Measurements from ENCODE around the gene ARPC3. TPM values are rescaled to one million over a fixed set of nuclear protein-coding genes. Genes with fewer than 3 reads are reported as not detected.
"Not testable (repeated sequence)": the region's sequence is repeated elsewhere in the genome, so short reads cannot be mapped to it uniquely, and the experiment has no call there.

Gene ARPC3
- 1,000 to 10,000 TPM in 2 of 3 donors, 100 to 1,000 TPM in 1; 882 to 1,121 (median 1,023) TPM for polyA plus RNA-seq

DNA sequence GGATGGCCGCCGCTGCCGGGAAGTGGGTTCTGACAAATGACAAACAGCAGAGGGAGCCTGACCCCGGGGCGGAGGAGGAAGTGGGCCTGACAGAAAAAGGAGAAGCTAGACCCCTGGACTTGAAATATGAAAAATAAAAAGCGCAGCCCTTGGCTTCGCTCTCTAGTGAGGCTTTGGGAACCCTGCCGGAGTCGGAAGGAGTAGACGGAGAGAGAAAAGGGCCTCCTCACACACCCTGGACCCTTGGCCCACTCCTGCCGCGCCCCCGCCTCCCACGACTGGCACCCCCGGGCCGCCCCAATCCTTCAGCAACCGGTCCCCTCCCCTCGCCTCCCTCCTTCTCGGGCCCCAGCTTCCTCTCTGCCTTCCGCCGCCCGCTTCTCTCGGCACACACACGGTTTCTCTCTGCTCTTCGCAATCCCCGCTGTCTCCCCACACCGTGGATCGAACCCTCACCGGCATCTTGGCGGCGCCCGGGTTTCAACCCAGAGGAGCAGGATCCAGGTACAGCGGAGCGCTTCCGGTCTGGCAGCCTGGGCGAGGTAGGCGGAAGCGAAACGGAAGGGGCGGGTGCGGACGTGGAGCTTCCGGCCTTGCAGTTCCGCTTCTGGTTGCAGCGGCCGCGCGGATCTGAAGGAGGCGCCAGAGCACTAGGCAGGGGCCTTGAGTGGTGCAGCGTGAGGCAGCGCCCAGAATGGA lies at the start of gene ARPC3:
Gene ARPC3 (minus strand): TSS at position 539 of the 699 bp plus-strand sequence. CDS start 77 bp downstream, at position 462.
- peaks cover 0 to 21% (median 8%) of the 10 kb centered on the region in 3 donors for H3K27me3 Mint-ChIP-seq (ENCODE audit: low read depth in 3 of 3)
- H3K9me3 Mint-ChIP-seq: no peaks in the 10 kb centered on the region
- H3K4me1 Mint-ChIP-seq: peaks cover 45 to 57% of the 10 kb centered on the region in 2 donors
- H3K4me3 Mint-ChIP-seq: peak within 1 kb of the TSS; percentile 98 to 100 (median 99)
- peak; percentile 89 to 92 (median 92) for DNase-seq
- peaks cover 11 to 23% (median 12%) of the 10 kb centered on the region in 3 donors for H3K36me3 Mint-ChIP-seq
- H3K27ac Mint-ChIP-seq: peak within 1 kb of the TSS; percentile 95 to 100 (median 99)

DNA sequence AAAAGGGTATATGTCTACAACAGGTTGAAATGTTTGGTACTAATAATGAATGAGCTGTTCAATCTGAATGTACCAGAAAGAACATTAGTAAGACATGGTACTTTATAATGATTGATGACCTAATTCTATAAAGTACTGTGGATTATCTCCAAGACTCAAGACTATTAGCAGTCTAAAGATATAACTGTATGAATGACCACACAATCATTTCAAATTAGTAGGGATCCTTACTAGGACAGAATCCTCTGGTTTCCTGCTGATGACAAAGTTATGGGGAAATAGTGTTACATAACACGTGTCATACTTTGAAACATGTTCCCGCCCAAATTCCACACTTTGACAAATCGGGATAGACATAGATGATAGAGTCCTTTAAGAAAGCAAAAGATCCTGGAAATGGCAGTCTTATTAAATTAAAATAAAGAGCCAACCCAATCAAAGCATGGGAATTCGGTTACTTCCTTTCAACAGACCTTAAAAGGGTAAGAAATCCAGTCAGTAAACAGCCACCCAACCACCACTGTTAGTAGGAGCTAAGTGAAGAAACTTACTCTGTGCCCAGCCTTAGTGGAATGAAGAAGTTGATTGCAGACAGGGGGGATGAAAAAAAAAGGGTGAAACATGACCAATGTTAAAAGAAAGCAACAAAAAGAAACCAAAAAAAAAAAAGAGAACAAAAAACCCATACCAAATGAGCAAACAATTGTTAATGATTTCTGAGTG lies 49.0 kb upstream of the ARPC3 start:
- peak overlapping the region; percentile 28 to 66 (median 50) for H3K4me3 Mint-ChIP-seq
- no peaks in the 10 kb centered on the region for H3K9me3 Mint-ChIP-seq
- H3K27me3 Mint-ChIP-seq (ENCODE audit: low read depth in 3 of 3): peaks cover 13 to 14% (median 14%) of the 10 kb centered on the region in 3 donors
- H3K4me1 Mint-ChIP-seq: peaks cover 36 to 45% of the 10 kb centered on the region in 2 donors
- peak overlapping the region in 5 of 6 donors; percentile 61 to 79 (median 71) for H3K27ac Mint-ChIP-seq
- H3K36me3 Mint-ChIP-seq: peaks cover 0 to 11% (median 11%) of the 10 kb centered on the region in 3 donors
- DNase-seq: no peak

DNA sequence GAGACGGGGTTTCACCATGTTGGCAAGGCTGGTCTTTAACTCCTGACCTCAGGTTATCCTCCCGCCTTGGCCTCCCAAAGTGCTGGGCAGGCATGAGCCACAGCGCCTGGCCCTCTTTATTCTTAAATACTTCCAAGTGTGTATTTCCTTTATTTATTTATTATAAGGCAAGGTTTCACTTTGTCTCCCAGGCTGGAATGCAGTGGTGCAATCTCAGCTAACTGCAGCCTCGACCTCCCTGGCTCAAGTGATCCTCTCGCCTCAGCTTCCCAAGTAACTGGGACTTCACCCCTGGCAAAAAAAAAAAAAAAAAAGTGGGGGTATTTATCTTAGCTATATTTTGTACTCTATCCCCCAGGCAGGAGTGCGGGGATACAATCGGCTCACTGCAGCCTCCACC lies 25.3 kb upstream of the ARPC3 start:
- H3K36me3 Mint-ChIP-seq: no peaks in the 10 kb centered on the region
- H3K27ac Mint-ChIP-seq: no peak overlapping the region
- no peak for DNase-seq
- H3K4me1 Mint-ChIP-seq: peaks cover 0 to 4% of the 10 kb centered on the region in 2 donors
- H3K4me3 Mint-ChIP-seq: no peak overlapping the region
- H3K27me3 Mint-ChIP-seq (ENCODE audit: low read depth in 3 of 3): no peaks in the 10 kb centered on the region
- H3K9me3 Mint-ChIP-seq: no peaks in the 10 kb centered on the region

DNA sequence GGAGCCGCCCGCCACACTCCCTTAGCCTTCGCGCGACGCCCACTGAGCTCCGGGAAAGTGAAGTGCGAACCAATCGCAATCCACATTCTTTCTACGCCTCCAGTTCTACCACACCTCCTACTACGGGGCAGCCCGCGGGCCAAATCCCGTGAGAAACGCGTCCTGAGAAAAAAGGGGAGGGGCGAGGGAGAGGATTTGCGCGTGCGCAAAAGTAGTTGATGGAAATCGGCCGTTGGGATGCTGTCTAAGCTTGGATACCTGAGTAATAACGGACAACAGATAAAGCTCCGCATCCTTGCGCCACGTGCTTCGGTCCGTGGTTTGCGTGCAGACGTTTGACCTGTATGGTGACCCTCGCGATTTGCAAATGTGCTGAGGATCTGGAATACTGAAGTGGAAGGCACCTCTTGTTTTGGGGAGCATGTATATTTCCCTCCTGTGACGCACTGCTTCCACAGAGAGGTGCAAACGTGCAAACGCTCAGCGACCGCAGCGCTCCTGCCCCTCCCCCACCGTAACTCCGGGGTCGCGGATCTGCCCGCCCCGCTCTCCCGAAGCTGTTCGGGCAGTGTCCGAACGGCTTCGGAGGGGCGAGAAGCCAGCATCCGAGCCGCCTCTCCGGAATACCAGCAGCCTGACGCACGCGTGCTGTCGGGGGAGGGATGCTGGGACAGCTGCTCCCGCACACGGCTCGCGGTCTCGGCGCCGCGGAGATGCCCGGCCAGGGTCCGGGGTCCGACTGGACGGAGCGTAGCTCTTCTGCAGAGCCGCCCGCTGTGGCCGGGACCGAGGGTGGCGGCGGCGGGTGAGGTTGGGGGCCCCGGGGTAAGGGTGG lies 18.3 kb upstream of the ARPC3 start, which contains the start of the genes FAM216A and GPN3:
Gene FAM216A (plus strand): TSS at position 632 of the 835 bp plus-strand sequence. CDS start 31 bp downstream, at position 663.
Gene GPN3 (minus strand): TSS at position 44 of the 835 bp plus-strand sequence. CDS start 54 bp downstream, outside the sequence.
- no peaks in the 10 kb centered on the region for H3K9me3 Mint-ChIP-seq
- peaks cover 3 to 4% (median 3%) of the 10 kb centered on the region in 3 donors for H3K36me3 Mint-ChIP-seq
- peaks cover 35 to 38% of the 10 kb centered on the region in 2 donors for H3K4me1 Mint-ChIP-seq
- peak within 1 kb of the TSS; percentile 90 to 95 (median 94) for H3K27ac Mint-ChIP-seq
- peak; percentile 95 to 97 (median 96) for DNase-seq
- peaks cover 9 to 16% (median 11%) of the 10 kb centered on the region in 3 donors for H3K27me3 Mint-ChIP-seq (ENCODE audit: low read depth in 3 of 3)
- peak within 1 kb of the TSS; percentile 93 to 100 (median 100) for H3K4me3 Mint-ChIP-seq

DNA sequence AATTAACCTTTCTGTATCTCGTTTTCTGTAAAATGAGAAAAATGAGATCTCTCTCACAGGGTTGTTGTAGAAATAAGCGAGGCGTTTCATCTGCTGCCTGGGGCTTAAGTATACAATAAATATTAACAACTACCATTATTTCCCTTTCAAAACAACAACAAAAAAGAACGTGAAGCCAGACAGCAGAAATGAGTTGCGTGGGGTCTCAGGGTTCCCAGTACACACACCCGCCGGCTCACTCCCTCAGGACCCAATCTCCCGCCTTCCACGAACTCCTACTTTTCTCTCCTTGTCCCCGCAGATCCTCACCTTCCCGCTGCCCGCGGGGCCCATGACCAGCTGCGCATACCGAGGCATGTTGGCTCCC lies 17.7 kb upstream of the ARPC3 start:
- H3K4me1 Mint-ChIP-seq: peaks cover 35 to 38% of the 10 kb centered on the region in 2 donors

DNA sequence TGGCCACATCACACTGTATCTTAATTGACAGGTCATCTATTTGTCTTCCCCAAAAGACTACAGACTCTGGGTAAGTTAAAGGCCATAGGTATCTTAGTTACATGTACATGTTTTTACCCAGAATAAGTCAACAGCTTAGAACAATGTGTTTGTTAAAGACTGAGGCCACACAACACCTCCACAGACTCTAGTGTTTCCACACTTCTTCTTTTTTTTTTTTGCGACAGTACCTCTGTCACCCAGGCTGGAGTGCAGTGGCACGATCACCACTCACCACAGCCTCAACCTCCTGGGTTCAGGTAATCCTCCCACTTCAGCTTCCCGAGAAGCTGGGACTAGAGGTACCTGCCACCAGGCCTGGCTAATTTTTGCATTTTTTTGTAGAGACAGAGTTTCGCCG lies 16.7 kb upstream of the ARPC3 start:
- no peak for DNase-seq
- peaks cover 3 to 7% (median 4%) of the 10 kb centered on the region in 3 donors for H3K36me3 Mint-ChIP-seq
- H3K27ac Mint-ChIP-seq: no peak overlapping the region
- H3K9me3 Mint-ChIP-seq: no peaks in the 10 kb centered on the region
- H3K4me3 Mint-ChIP-seq: peak overlapping the region; percentile 18 to 42 (median 23)
- H3K4me1 Mint-ChIP-seq: peaks cover 37 to 42% of the 10 kb centered on the region in 2 donors
- peaks cover 9 to 16% (median 11%) of the 10 kb centered on the region in 3 donors for H3K27me3 Mint-ChIP-seq (ENCODE audit: low read depth in 3 of 3)

More for the DNA sequence above, 17.7 kb upstream of the ARPC3 start:
- Mint-ChIP-seq H3K27ac (peak overlapping the region; percentile 87 to 95 (median 94)), H3K27me3 (ENCODE audit: low read depth in 3 of 3) (peaks cover 9 to 16% (median 11%) of the 10 kb centered on the region in 3 donors), H3K4me3 (peak overlapping the region; percentile 93 to 100 (median 100)), H3K36me3 (peaks cover 3 to 4% (median 3%) of the 10 kb centered on the region in 3 donors), H3K9me3 (no peaks in the 10 kb centered on the region)
- DNase-seq: no peak

DNA sequence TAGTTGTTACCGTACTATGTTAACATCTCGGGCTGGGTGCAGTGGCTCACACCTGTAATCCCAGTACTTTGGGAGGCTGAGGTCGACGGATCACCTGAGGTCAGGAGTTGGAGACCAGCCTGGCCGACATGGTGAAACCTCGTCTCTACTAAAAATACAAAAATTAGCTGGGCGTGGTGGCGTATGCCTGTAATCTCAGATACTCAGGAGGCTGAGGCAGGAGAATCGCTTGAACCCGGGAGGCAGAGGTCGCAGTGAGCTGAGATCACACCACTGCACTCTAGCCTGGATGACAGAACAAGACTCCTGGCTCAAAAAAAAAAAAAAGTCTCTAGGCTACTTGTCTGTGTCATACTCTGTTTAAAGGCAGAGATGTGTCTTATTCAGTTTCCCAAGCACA lies 15.6 kb upstream of the ARPC3 start:
- DNase-seq, H3K36me3 Mint-ChIP-seq, H3K4me3 Mint-ChIP-seq, H3K9me3 Mint-ChIP-seq, H3K27ac Mint-ChIP-seq: not testable (repeated sequence)
- Mint-ChIP-seq H3K4me1 (peaks cover 37 to 42% of the 10 kb centered on the region in 2 donors), H3K27me3 (ENCODE audit: low read depth in 3 of 3) (peaks cover 9 to 16% (median 11%) of the 10 kb centered on the region in 3 donors)

DNA sequence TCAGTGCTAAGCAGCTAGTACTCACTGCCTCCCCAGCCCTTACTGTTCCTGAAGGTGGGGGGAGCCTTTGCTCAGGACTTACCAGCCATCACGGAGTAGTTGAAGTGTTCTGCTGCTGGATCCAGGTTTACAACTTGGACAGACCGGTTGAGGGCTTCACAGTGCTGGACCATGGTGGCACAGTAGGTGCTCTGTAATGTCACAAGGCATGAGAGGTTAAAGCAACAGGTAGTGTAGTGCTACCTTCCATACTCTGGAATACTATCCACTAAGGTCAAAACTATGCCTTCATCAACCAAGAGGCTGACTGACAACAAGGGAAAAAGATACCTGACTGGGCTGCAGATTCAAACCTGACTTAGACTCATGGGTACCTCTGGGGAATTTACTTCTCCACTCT lies 14.9 kb upstream of the ARPC3 start:
- DNase-seq: no peak
- peaks cover 37 to 41% of the 10 kb centered on the region in 2 donors for H3K4me1 Mint-ChIP-seq
- no peak overlapping the region for H3K27ac Mint-ChIP-seq
- H3K4me3 Mint-ChIP-seq: no peak overlapping the region
- H3K36me3 Mint-ChIP-seq: peaks cover 6 to 7% (median 6%) of the 10 kb centered on the region in 3 donors
- H3K9me3 Mint-ChIP-seq: no peaks in the 10 kb centered on the region
- H3K27me3 Mint-ChIP-seq (ENCODE audit: low read depth in 3 of 3): peaks cover 9 to 16% (median 11%) of the 10 kb centered on the region in 3 donors

DNA sequence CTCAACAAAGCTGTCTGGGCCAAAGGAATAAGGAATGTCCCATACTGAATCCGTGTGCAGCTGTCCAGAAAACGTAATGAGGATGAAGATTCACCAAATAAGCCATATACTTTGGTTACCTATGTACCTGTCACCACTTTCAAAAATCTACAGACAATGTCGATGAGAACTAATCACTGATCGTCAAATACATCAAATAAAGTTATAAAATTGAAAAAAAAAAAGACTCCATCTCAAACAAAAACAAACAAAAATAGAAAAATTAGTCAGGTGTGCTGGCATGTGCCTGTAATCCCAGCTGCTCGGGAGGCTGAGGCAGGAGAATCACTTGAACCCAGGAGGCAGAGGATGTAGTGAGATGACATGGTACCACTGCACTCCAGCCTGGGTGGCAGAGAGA lies 11.1 kb upstream of the ARPC3 start:
- not testable (repeated sequence) for H3K9me3 Mint-ChIP-seq; H3K4me3 Mint-ChIP-seq; H3K27ac Mint-ChIP-seq; DNase-seq; H3K27me3 Mint-ChIP-seq (ENCODE audit: low read depth in 3 of 3)
- H3K4me1 Mint-ChIP-seq: peaks cover 8 to 11% of the 10 kb centered on the region in 2 donors
- H3K36me3 Mint-ChIP-seq: peaks cover 11 to 13% (median 12%) of the 10 kb centered on the region in 3 donors

DNA sequence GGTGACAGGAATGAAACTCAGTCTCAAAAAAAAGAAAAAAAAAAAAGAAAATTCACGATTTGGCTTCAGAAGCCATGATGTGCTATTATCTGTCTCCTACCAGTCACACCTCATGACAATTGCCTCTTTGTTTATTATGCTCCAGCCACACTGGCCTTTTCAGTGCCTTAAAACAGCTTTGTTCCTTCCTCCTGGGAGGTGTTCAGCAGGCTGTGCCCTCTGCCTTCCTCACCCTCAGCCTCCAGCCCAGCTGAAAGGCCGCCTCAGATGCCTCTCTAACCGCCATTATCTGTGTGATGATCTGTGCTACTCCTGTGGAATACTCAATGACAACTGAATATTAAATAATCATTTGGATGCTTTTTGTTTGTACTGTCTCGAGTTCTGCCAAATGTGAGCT lies 8.6 kb upstream of the ARPC3 start:
- Mint-ChIP-seq H3K4me1 (peaks cover 2 to 4% of the 10 kb centered on the region in 2 donors), H3K4me3 (no peak overlapping the region), H3K27me3 (ENCODE audit: low read depth in 3 of 3) (no peaks in the 10 kb centered on the region), H3K9me3 (no peaks in the 10 kb centered on the region), H3K36me3 (peaks cover 8 to 15% (median 11%) of the 10 kb centered on the region in 3 donors), H3K27ac (no peak overlapping the region)
- no peak for DNase-seq

DNA sequence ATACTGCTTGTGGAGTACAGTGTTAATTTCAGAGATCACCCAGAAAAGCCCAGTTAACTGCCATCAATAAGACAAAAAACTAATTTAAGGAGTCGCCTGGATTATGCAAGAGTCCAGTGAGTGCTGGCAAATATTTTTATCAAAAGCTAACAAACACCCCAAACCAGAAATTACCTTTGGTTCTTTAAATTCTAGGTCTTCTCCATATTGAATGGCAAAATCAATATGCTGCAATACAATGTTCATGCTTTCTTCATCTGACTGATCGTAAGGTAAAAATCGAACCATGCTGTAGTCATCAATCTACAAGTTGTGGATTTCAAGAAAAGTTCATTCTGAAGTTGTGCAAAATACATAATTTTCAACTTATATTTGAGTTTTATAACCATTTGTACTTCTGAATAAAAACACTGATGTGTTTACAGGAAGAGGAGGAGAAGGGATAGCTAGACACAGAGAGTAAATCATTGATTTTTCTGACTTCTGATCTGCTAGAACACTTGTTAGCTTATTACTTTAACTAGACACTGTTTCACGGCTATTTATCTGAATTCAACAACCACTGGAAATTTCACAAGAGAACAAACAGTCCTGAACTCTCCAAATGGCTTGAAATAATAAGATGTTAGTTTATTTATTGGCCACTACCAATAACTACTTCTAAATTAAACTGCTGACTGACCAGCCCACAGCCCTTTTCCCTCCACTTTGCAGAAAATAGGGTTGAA lies 3.6 kb upstream of the ARPC3 start:
- Mint-ChIP-seq H3K36me3 (peaks cover under 1 to 14% (median 12%) of the 10 kb centered on the region in 3 donors), H3K4me3 (no peak overlapping the region), H3K4me1 (peaks cover 20 to 27% of the 10 kb centered on the region in 2 donors), H3K27ac (no peak overlapping the region), H3K27me3 (ENCODE audit: low read depth in 3 of 3) (peaks cover 0 to 21% (median 8%) of the 10 kb centered on the region in 3 donors), H3K9me3 (no peaks in the 10 kb centered on the region)
- DNase-seq: no peak

DNA sequence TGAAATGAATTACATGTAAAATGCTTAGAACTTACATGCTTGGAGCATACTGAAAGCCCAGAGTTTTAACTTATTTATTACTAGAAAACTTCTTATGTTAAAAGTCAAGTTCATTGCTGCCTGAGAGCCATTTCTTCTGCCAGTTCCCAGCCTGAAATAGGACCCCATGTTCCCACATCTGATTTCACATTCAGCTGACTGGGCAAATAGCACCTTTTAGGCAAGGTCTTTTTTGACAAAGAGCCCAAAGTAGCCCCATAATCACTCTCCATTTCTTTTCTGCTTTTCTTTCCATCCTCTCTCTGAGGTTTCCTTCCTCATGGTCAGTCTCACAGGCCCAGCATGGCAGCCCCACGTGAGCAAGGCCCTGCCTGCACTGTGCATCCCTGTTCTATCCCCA lies 1.1 kb upstream of the ARPC3 start:
- Mint-ChIP-seq H3K27ac (peak overlapping the region; percentile 26 to 99 (median 88)), H3K4me1 (peaks cover 40 to 49% of the 10 kb centered on the region in 2 donors), H3K4me3 (peak overlapping the region; percentile 38 to 99 (median 89)), H3K9me3 (no peaks in the 10 kb centered on the region), H3K27me3 (ENCODE audit: low read depth in 3 of 3) (peaks cover 0 to 21% (median 8%) of the 10 kb centered on the region in 3 donors), H3K36me3 (peaks cover 6 to 17% (median 11%) of the 10 kb centered on the region in 3 donors)
- no peak for DNase-seq

All from immature natural killer cell (primary cell).